Peyer's patch (tissue), 4 donors: ENCODE measurements around the gene CYP4F3. TPM values are rescaled to one million over a fixed set of nuclear protein-coding genes. Genes with fewer than 3 reads are reported as not detected.

ENCODE experiments used
- DNase-seq, 3 donors: peaks; one replicate each; pipeline ENCODE4 v3.0.0-alpha.2; 2017 to 2019
- H3K27ac ChIP-seq, 4 donors: fragments of 200-600 bp; sonication (generic); one replicate each; pipeline ENCODE4 v1.5.1; 2016 to 2019
- H3K27me3 ChIP-seq, 2 donors: fragments of 200-600 bp; sonication (generic); one replicate each; pipeline ENCODE4 v1.5.1; 2019
- H3K36me3 ChIP-seq, 3 donors: fragments of 200-600 bp; sonication (generic); one replicate each; pipeline ENCODE4 v1.5.1; 2016 to 2019
- H3K4me1 ChIP-seq, 4 donors: fragments of 200-600 bp; sonication (generic); one replicate each; pipeline ENCODE4 v1.5.1; 2016 to 2019
- H3K4me3 ChIP-seq, 4 donors: fragments of 200-600 bp; sonication (generic); 1 replicate in 3 of 4; 2 replicates in 1 of 4; pipeline ENCODE4 v1.5.1; 2016 to 2019; ENCODE audit warnings: mild to moderate bottlenecking in 1 of 4
- H3K9me3 ChIP-seq, 4 donors: fragments of 200-600 bp; sonication (generic); one replicate each; pipeline ENCODE4 v1.5.1; 2016 to 2019; ENCODE audit warnings: mild to moderate bottlenecking in 1 of 4
- POLR2A ChIP-seq, 2 donors: fragments of 450-650 bp; IDR thresholded peaks; one replicate each; pipeline ENCODE4 v1.5.1; 2017; ENCODE audit warnings: antibody characterized with exemption in 2 of 2, mild to moderate bottlenecking in 2 of 2, moderate library complexity in 2 of 2
- total RNA-seq, 4 donors: library from RNA; depleted of rRNA; stranded (reverse); fragments of >200 nt; gene quantifications; one replicate each; pipeline ENCODE4 v1.1.0, GENCODE V29; 2016
- TF ChIP-seq, protein P1 (sequence below), 6 experiments: fragments of 450-650 bp in 4 of 6; fragments of 200-600 bp in 2 of 6; sonication (generic) in 1 of 6; IDR thresholded peaks; one replicate each; pipeline ENCODE4 v1.5.1; 2017 to 2019; ENCODE audit warnings: antibody characterized with exemption in 6 of 6, mild to moderate bottlenecking in 3 of 6, moderate library complexity in 1 of 6

CYP4F3 gene
- total RNA-seq, 4 donors from 2014 or later, result 23.9 to 164 (median 73.9) TPM

DNA sequence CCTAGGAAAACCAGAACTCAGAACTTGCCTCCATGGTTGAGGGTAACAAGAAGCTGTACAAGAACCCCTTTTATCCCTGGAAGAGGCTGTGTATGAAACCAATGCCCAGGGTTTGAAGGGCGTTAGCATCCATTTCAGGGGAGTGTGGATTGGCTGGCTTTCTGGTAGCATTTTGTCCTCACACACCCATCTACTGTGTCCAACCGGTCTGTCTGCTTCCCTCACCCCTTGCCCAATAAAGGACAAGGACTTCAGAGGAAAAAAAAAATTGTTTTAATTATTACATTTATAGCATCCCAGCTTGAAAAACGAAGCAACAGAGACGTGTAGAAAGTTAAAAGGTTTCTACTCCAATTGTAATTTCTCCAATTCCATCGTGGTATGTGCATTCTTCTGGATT, 28.4 kb upstream of the CYP4F3 start:
- no peaks in the 10 kb centered on the region for H3K9me3 ChIP-seq
- H3K4me1 ChIP-seq, result no peaks in the 10 kb centered on the region
- no peak overlapping the region for H3K4me3 ChIP-seq
- no peaks in the 10 kb centered on the region for H3K27me3 ChIP-seq
- no peak for DNase-seq
- H3K36me3 ChIP-seq, result no peaks in the 10 kb centered on the region
- no peak overlapping the region for H3K27ac ChIP-seq
- TF ChIP-seq POLR2A (IDR thresholded peaks at IDR 0.05), result no peak
- TF ChIP-seq, protein P1, sequence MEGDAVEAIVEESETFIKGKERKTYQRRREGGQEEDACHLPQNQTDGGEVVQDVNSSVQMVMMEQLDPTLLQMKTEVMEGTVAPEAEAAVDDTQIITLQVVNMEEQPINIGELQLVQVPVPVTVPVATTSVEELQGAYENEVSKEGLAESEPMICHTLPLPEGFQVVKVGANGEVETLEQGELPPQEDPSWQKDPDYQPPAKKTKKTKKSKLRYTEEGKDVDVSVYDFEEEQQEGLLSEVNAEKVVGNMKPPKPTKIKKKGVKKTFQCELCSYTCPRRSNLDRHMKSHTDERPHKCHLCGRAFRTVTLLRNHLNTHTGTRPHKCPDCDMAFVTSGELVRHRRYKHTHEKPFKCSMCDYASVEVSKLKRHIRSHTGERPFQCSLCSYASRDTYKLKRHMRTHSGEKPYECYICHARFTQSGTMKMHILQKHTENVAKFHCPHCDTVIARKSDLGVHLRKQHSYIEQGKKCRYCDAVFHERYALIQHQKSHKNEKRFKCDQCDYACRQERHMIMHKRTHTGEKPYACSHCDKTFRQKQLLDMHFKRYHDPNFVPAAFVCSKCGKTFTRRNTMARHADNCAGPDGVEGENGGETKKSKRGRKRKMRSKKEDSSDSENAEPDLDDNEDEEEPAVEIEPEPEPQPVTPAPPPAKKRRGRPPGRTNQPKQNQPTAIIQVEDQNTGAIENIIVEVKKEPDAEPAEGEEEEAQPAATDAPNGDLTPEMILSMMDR (IDR thresholded peaks at IDR 0.05), result no peak

DNA sequence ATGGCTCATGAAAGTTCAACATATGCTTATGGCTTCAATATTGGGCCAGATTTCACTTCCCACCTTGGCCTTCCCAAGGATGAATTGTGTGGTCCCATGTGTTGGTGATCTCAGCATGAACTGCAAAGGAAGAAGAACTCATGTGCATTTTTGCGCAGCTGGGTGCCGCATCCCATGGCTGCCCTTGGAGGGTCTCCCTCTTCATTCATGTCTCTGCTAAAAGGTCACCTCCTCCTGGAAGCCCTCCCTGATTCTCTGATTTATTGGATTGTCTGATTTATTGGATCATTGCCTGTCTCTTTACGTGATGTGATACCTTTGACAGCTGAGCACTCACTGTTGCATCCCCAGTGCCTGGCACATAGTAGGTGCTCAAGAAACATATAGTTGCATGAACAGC, 27.4 kb upstream of the CYP4F3 start:
- Histone ChIP-seq H3K4me3 (no peak overlapping the region), H3K36me3 (no peaks in the 10 kb centered on the region), H3K27me3 (no peaks in the 10 kb centered on the region), H3K9me3 (no peaks in the 10 kb centered on the region), H3K4me1 (no peaks in the 10 kb centered on the region), H3K27ac (no peak overlapping the region)
- TF ChIP-seq, protein P1 (IDR thresholded peaks at IDR 0.05), result no peak
- no peak for TF ChIP-seq POLR2A (IDR thresholded peaks at IDR 0.05)
- no peak for DNase-seq

DNA sequence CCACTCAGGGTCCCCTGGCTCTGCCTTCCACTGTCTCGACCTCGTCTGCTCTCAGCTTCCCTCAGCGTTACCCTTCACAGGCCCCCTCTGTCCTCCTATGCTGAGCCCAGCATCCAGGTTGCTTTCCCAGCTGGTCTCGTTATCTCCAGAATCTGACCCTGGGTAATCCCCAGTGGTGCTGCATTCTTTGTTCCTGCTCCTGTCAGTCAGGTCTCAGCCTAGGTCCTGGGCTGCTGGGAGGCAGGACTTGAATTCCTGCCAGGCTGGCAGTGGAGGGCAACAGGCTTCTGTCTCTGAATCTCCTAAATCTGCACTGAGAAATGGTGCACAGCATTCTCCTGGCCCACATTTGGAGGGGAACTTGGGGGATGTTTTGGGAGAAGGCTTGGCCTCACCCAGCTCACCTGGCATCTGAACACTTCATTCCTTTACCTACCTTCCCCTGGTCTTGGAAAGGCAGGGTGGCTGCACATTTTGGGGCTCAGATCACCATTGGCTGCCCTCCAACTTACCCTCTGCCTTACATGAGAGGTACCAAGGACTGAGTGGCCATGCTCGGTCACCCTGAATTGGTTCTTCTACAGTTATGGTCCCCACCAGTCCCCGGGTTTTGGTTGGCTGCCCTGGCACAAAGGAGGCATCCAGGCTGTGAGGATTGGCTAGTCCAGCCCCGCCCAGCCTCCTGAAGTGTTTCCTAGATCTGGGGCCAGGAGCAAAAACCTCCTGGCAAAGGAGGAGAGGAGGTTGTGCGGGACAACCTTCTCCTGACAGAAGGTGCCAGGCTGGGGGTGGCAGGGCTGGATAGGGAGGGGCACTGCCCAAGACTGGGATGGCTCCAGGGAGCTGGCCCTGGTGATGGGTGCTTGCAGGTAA, 26.0 kb upstream of the CYP4F3 start, which contains the start of gene CYP4F8:
Gene CYP4F8 (plus strand): TSS at position 712 of the 873 bp plus-strand sequence. CDS start 399 bp downstream, outside the sequence.
- H3K27ac ChIP-seq, result no peak within 1 kb of the TSS
- no peaks in the 10 kb centered on the region for H3K27me3 ChIP-seq
- no peak for DNase-seq
- no peaks in the 10 kb centered on the region for H3K36me3 ChIP-seq
- H3K4me3 ChIP-seq, result no peak within 1 kb of the TSS
- no peaks in the 10 kb centered on the region for H3K4me1 ChIP-seq
- no peak for TF ChIP-seq POLR2A (IDR thresholded peaks at IDR 0.05)
- TF ChIP-seq, protein P1 (IDR thresholded peaks at IDR 0.05), result no peak
- H3K9me3 ChIP-seq, result no peaks in the 10 kb centered on the region

DNA sequence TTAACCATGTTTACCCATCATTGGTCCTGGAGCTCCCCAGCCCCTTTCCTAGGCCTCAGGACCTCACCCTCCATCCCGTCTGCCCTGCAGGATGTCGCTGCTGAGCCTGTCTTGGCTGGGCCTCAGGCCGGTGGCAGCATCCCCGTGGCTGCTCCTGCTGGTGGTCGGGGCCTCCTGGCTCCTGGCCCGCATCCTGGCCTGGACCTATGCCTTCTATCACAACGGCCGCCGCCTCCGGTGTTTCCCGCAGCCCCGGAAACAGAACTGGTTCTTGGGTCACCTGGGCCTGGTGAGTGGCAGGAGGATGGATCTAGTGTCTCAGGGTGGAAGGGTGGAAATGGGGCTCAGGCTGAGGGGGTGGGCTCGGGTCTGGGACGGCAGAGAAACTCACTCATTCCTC, 25.2 kb upstream of the CYP4F3 start:
- no peaks in the 10 kb centered on the region for H3K36me3 ChIP-seq
- no peak for TF ChIP-seq POLR2A (IDR thresholded peaks at IDR 0.05)
- TF ChIP-seq, protein P1 (IDR thresholded peaks at IDR 0.05), result no peak
- no peaks in the 10 kb centered on the region for H3K4me1 ChIP-seq
- H3K4me3 ChIP-seq, result no peak overlapping the region
- H3K27me3 ChIP-seq, result no peaks in the 10 kb centered on the region
- DNase-seq, result no peak
- no peak overlapping the region for H3K27ac ChIP-seq
- H3K9me3 ChIP-seq, result no peaks in the 10 kb centered on the region

DNA sequence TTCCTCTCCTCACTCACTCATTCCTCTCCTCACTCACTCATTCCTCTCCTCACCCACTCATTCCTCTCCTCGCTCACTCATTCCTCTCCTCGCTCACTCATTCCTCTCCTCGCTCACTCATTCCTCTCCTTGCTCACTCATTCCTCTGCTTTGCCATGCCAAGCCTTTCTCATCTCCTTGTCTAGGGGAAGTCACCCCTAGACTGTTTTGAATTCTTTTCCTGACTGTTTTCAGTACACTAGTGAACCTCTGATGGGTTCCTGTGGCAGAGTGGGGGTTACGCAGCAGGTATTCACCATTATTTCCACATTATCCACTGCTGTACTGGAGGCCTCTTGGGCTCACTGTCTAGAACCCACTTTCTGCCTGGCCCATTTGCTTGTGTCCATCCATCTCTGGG, 24.5 kb upstream of the CYP4F3 start:
- Histone ChIP-seq H3K36me3 (no peaks in the 10 kb centered on the region), H3K27me3 (no peaks in the 10 kb centered on the region), H3K4me3 (no peak overlapping the region), H3K27ac (no peak overlapping the region), H3K4me1 (no peaks in the 10 kb centered on the region), H3K9me3 (no peaks in the 10 kb centered on the region)
- TF ChIP-seq POLR2A (IDR thresholded peaks at IDR 0.05), result no peak
- TF ChIP-seq, protein P1 (IDR thresholded peaks at IDR 0.05), result no peak
- no peak for DNase-seq
